Glutamatergic neuron (in vitro differentiated cells): ENCODE results near the gene LENEP. TPM values are rescaled to one million over a fixed set of nuclear protein-coding genes. Genes with fewer than 3 reads are reported as not detected.

ENCODE experiments used
- DNase-seq: peaks from one replicate; pipeline ENCODE4 v3.0.0; 2022
- H3K27ac Mint-ChIP-seq: one replicate; pipeline ENCODE4 v1.8.0; 2020; ENCODE audit warnings: mild to moderate bottlenecking, mixed read lengths, inconsistent platforms; ENCODE audit not compliant: unreplicated experiment
- H3K27me3 Mint-ChIP-seq: one replicate; pipeline ENCODE4 v1.8.0; 2020; ENCODE audit warnings: mild to moderate bottlenecking, moderate library complexity, mixed read lengths, inconsistent platforms; ENCODE audit not compliant: unreplicated experiment
- H3K36me3 Mint-ChIP-seq: one replicate; pipeline ENCODE4 v1.8.0; 2020; ENCODE audit warnings: mild to moderate bottlenecking, mixed read lengths, inconsistent platforms; ENCODE audit not compliant: unreplicated experiment
- H3K4me1 Mint-ChIP-seq: one replicate; pipeline ENCODE4 v1.8.0; 2020; ENCODE audit warnings: mild to moderate bottlenecking, low read depth, mixed read lengths, inconsistent platforms; ENCODE audit not compliant: unreplicated experiment
- H3K4me3 Mint-ChIP-seq: one replicate; pipeline ENCODE4 v1.8.0; 2020; ENCODE audit warnings: mild to moderate bottlenecking, mixed read lengths, inconsistent platforms; ENCODE audit not compliant: unreplicated experiment
- H3K9me3 Mint-ChIP-seq: one replicate; pipeline ENCODE4 v1.8.0; 2020; ENCODE audit warnings: mild to moderate bottlenecking, moderate library complexity, mixed read lengths, inconsistent platforms; ENCODE audit not compliant: unreplicated experiment
- total RNA-seq: library from RNA; stranded (reverse); fragmentation: NEBNext Ultra II Directional; extraction: Animal tissue kit (Norgen Biotek cat#: 25700); gene quantifications from one replicate; pipeline ENCODE4 v1.2.1, GENCODE V29; 2021; ENCODE audit not compliant: unreplicated experiment
- TF ChIP-seq, protein P1 (sequence below): fragments of 200-600 bp; sonication (generic); IDR thresholded peaks from one replicate; pipeline ENCODE4 v1.5.0; 2021; ENCODE audit not compliant: partially characterized antibody, unreplicated experiment

Gene LENEP
- total RNA-seq, 1 donor from 2014 or later: 1.3 TPM

DNA sequence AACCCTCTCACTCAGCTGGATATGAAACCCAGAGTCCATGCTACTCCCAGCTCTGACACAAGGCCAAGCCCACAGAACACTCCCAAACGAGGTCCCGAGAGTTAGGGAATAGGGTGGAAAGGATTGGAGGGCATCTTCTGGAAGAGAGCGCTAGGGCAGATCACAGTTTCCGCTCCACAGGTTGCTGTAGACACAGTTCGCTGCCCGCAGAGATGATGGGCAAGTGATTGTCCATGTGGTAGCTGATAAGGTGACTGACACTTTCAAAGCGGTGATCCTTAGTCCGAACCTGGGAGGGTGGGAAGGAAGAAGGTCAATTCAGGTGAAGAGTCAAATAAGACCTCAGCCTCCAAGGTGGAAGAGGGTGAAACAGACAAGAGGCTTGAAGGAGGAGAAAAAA lies 29.7 kb upstream of the LENEP start:
- Mint-ChIP-seq H3K36me3 (no peaks in the 10 kb centered on the region), H3K9me3 (peaks cover 7% of the 10 kb centered on the region), H3K4me3 (peak overlapping the region; percentile 32), H3K4me1 (peaks cover 14% of the 10 kb centered on the region), H3K27ac (no peak overlapping the region), H3K27me3 (peaks cover 3% of the 10 kb centered on the region)
- no peak for DNase-seq
- TF ChIP-seq, protein P1, sequence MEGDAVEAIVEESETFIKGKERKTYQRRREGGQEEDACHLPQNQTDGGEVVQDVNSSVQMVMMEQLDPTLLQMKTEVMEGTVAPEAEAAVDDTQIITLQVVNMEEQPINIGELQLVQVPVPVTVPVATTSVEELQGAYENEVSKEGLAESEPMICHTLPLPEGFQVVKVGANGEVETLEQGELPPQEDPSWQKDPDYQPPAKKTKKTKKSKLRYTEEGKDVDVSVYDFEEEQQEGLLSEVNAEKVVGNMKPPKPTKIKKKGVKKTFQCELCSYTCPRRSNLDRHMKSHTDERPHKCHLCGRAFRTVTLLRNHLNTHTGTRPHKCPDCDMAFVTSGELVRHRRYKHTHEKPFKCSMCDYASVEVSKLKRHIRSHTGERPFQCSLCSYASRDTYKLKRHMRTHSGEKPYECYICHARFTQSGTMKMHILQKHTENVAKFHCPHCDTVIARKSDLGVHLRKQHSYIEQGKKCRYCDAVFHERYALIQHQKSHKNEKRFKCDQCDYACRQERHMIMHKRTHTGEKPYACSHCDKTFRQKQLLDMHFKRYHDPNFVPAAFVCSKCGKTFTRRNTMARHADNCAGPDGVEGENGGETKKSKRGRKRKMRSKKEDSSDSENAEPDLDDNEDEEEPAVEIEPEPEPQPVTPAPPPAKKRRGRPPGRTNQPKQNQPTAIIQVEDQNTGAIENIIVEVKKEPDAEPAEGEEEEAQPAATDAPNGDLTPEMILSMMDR: no peak

DNA sequence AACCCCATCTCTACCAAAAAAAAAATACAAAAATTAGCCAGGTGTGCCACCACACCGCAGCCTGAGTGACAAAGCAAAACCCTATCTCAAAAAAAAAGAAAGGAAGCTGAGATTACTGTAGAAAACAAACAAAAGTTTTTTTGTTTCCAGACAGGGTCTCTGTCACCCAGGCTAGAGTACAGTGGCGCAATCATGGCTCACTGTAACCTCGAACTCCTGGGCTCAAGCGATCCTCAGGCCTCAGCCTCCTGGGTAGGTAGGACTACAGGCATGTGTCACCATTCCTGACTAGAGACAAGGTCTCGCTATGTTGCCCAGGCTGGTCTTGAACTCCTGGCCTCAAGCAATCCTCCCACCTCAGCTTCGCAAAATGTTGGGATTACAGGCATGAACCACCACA lies 29.0 kb upstream of the LENEP start:
- Mint-ChIP-seq H3K36me3 (no peaks in the 10 kb centered on the region), H3K4me3 (no peak overlapping the region), H3K4me1 (peaks cover 18% of the 10 kb centered on the region)

DNA sequence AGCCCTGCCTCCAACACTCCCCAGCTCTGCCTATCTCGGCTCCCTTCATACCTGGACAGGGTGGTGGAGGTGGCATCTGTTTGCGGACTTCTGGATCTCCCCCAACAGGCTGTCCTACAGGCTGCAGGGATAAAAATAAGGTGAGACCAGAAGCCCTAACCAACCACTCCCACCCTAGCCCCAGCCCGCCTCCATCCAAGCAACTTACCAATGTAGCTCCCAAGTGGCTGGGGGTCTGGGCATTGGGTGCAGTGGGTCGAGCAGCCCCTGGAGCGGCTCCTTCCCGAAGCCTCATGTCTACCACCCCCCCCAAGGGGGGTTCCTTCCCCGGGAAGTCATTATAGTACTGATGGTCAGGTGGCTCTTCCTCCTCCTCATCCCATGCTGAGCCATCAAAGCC lies 27.3 kb upstream of the LENEP start:
- TF ChIP-seq, protein P1: no peak
- H3K9me3 Mint-ChIP-seq: peaks cover 9% of the 10 kb centered on the region
- no peaks in the 10 kb centered on the region for H3K36me3 Mint-ChIP-seq
- peaks cover 7% of the 10 kb centered on the region for H3K27me3 Mint-ChIP-seq
- no peak for DNase-seq
- H3K4me1 Mint-ChIP-seq: peaks cover 20% of the 10 kb centered on the region
- H3K4me3 Mint-ChIP-seq: no peak overlapping the region
- H3K27ac Mint-ChIP-seq: no peak overlapping the region

More for the DNA sequence above, 29.0 kb upstream of the LENEP start:
- no peak overlapping the region for H3K27ac Mint-ChIP-seq
- peaks cover 9% of the 10 kb centered on the region for H3K9me3 Mint-ChIP-seq
- peaks cover 4% of the 10 kb centered on the region for H3K27me3 Mint-ChIP-seq
- TF ChIP-seq, protein P1: no peak
- DNase-seq: no peak

DNA sequence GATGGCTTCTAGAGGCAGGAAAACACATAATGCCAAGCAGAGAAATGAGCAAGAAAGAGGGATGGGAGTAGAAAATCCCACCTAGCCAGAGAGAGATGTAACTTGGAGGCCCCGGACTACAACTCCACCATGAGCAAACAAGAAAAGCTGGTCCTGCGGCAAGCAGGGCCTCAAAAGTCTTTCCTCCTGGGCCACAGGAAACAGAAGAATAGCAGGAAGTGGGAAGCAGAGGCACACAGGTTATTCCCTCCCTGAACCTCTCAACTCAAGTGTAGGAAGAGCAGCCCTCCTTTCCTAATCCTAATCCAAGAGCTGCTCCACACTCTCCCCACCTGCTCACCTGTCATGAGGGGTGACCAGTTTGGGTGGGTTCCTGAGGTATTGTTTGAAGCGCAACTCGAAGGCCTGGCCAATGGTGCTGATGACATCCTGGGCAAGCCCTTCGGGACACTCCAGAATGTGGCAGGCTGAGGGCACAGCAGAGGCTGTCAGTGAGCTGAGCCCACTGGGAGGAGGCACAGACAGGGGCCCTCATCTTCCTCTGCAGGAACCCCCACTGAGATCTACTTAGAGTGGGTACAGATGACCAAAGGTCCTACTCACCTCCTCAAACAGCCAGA lies 25.9 kb upstream of the LENEP start:
- no peak for DNase-seq
- Mint-ChIP-seq H3K36me3 (no peaks in the 10 kb centered on the region), H3K9me3 (peaks cover 11% of the 10 kb centered on the region), H3K4me3 (no peak overlapping the region), H3K27ac (no peak overlapping the region), H3K4me1 (peaks cover 28% of the 10 kb centered on the region), H3K27me3 (peaks cover 9% of the 10 kb centered on the region)
- TF ChIP-seq, protein P1: no peak

DNA sequence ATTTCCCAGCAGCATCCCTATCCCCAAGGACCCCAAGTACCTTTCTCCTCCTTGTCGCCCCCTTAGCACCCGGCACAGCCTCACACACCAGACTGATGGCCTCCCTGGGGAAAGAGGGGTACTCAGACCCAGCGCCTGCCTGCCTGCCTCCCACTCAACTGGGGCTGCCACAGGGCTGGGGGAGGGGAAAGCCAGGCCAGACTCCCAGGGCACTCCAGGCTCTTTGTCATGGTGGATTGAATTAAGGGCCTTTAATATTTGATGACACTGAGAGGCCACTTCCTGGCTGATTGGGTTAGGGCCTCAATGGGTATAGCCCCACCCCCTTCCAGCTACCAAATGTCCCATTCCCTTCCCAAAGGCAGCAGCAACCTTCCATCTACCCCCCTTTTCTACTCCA lies 24.7 kb upstream of the LENEP start:
- Mint-ChIP-seq H3K9me3 (peaks cover 9% of the 10 kb centered on the region), H3K4me3 (peak overlapping the region; percentile 98), H3K4me1 (peaks cover 31% of the 10 kb centered on the region), H3K27me3 (peaks cover 9% of the 10 kb centered on the region), H3K27ac (peak overlapping the region; percentile 94), H3K36me3 (no peaks in the 10 kb centered on the region)
- peak; percentile 76 for DNase-seq
- TF ChIP-seq, protein P1: no peak
